Measurements from ENCODE around the gene SHMT1.
A peak's percentile ranks its signal among the peaks of the same experiment; 100 is the strongest.
"Not testable (repeated sequence)": the region's sequence is repeated elsewhere in the genome, so short reads cannot be mapped to it uniquely, and the experiment has no call there.

The SHMT1 gene

GRCh38 chr17:18363101-18364049, at the start of gene SHMT1:
Gene SHMT1 (minus strand): TSS chr17:18363550. CDS start chr17:18355981, 7,569 bp downstream.
- DNase-seq (ENCODE audit: low read depth), result peak; percentile 88

DNA sequence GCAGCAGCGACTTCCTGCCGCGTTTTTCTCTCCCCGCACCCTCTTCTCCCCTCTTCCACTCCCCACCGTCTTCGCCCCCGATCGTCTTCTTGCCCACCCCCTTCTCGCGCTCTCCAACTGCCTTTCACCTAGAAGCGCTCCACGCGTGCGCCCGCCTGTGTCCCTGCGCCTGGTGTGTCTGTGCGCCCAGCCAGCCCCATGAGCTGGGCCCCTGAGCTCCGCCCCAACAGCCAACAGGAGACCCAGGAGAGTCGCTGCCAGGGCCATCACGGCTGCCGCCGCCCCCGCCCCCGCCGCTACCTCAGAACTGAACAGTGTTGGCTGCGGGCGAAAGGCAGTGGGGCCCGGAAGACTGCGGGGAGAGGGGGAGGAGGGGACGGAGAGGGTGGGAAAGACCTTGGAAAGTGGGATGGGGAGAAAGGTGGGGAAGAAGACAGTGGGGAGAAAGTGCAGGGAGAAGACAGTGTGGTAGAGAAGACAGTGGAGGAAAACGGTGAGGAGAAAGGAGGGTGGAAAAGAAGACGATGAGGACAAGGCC, 48.7 kb upstream of the SHMT1 start:
- DNase-seq (ENCODE audit: low read depth), result not testable (repeated sequence)

- DNase-seq (ENCODE audit: low read depth), result not testable (repeated sequence)
Measured at GRCh38 chr17:18411377-18411864, 48.1 kb upstream of the SHMT1 start.

DNA sequence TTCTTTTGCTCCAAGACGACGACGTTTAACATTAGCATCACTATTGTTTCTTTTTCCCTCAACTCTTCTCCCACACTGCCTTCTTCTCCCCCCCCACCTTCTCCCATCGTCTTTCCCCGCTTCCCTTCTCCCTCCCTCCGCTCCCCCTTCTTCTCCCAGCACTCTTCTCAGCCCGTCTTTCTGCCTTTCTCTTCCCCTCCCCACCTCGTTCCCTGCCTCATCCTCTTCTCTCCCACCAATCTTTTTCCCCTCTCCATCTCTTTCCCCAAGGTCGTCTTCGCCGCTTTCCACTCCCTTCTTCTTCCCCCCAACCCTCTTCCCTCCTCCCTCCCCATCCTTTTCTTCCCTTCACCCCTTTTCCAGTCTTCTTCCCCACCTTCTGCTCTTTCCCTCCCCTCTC, 47.4 kb upstream of the SHMT1 start:
- DNase-seq (ENCODE audit: low read depth), result not testable (repeated sequence)

DNA sequence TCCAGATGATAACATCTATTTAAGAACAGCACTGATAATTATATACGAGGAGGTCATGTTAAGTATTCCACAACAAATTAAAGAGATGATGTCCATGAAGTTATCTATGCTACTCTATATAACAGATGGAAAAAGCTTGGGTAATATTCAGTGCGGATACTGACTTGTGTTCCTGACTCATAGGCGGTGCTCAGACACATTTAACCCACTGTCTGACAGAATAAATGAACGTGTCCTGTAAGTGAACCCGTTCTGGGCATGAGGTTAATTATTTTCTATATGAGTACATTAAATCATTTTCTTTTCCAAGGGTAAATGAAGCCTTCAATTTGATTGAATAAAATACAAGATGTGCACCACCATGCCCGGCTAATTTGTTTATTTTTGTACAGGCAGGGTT, 46.0 kb upstream of the SHMT1 start:
- not testable (repeated sequence) for DNase-seq (ENCODE audit: low read depth)

GRCh38 chr17:18408906-18409305, 45.6 kb upstream of the SHMT1 start:
- DNase-seq (ENCODE audit: low read depth), result not testable (repeated sequence)

DNA sequence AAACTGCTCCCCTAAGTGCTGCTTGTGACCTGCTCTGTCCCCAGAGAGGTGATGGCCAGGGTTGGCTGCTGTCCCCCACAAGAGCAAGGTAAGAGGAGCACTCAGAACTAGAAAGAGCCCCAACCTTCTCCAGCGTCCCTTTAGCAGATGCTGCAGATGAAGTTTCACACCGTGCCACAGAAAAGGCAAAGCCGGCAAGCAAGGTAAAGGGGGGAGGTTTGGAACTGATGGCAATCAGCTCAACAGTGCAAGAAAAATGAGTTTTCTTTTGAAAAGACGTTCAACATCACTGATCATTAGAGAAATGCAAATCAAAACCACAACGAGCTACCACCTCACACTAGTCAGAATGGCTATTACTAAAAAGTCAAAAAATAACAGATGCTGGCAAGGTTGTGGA, 40.3 kb upstream of the SHMT1 start:
- not testable (repeated sequence) for DNase-seq (ENCODE audit: low read depth)

GRCh38 chr17:18403166-18403565, 39.8 kb upstream of the SHMT1 start:
- not testable (repeated sequence) for DNase-seq (ENCODE audit: low read depth)

- not testable (repeated sequence) for DNase-seq (ENCODE audit: low read depth)
Measured at GRCh38 chr17:18401872-18402590, 38.7 kb upstream of the SHMT1 start.

DNA sequence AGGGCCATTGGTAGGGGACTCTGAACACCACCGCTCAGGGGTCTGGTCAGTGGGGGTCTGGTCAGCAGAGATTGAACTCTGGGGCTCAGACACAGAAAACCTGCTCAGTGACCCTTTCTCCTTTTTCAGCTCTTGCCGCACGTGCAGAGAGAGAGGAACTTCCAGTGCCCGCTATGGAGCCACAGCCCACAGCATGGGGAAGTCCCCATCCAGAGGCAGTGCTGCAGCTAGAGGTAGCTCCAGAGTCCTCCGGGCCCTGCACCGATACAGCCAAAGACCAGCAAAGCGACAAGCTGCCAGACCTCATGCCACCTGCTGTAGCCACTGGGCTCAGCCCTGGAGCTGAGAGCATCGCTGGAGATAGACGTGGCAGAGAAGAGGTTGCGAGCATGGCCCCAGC, 25.4 kb upstream of the SHMT1 start:
- not testable (repeated sequence) for DNase-seq (ENCODE audit: low read depth)

- DNase-seq (ENCODE audit: low read depth), result not testable (repeated sequence)
Measured at GRCh38 chr17:18388266-18388665, 24.9 kb upstream of the SHMT1 start.

- DNase-seq (ENCODE audit: low read depth), result not testable (repeated sequence)
Measured at GRCh38 chr17:18387583-18387982, 24.2 kb upstream of the SHMT1 start.

DNA sequence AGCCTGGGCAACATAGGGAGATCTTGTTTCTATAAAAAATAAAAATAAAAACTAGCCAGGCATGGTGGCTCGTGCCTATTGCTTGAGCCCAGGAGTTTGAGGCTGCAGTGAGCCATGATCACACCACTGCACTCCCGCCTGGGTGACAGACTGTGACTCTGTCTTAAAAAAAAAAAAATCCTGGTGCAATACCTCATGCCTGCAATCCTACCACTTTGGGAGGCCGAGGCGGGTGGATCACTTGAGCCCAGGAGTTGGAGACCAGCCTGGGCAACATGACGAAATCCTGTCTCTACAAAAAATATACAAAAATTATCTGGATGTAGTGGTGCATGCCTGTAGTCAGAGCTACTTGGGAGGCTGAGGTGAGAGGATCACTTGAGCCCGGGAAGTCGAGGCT, 20.9 kb upstream of the SHMT1 start:
- not testable (repeated sequence) for DNase-seq (ENCODE audit: low read depth)

DNA sequence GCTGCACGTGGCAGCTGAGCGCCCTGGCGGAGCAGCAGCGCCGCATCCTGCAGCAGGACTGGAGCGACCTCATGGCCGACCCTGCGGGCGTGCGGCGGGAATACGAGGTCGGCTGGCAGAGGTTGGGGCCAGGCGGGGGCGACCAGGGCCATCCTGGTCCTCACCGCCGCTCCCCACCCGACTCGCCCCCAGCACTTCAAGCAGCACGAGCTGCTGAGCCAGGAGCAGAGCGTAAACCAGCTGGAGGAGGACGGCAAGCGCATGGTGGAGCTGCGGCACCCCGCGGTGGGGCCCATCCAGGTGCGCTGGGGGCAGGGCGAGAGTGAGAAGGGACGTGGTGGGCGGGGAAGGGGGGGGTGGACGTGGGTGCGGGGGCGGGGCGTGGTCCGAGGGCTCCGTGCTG, 19.7 kb upstream of the SHMT1 start:
- DNase-seq (ENCODE audit: low read depth), result not testable (repeated sequence)

- no peak for DNase-seq (ENCODE audit: low read depth)
Measured at GRCh38 chr17:18382441-18383078, 19.2 kb upstream of the SHMT1 start.

GRCh38 chr17:18381953-18382245, 18.5 kb upstream of the SHMT1 start:
- DNase-seq (ENCODE audit: low read depth), result no peak

- no peak for DNase-seq (ENCODE audit: low read depth)
Measured at GRCh38 chr17:18381158-18381952, 18.0 kb upstream of the SHMT1 start.

- no peak for DNase-seq (ENCODE audit: low read depth)
Measured at GRCh38 chr17:18380471-18381157, 17.3 kb upstream of the SHMT1 start.

DNA sequence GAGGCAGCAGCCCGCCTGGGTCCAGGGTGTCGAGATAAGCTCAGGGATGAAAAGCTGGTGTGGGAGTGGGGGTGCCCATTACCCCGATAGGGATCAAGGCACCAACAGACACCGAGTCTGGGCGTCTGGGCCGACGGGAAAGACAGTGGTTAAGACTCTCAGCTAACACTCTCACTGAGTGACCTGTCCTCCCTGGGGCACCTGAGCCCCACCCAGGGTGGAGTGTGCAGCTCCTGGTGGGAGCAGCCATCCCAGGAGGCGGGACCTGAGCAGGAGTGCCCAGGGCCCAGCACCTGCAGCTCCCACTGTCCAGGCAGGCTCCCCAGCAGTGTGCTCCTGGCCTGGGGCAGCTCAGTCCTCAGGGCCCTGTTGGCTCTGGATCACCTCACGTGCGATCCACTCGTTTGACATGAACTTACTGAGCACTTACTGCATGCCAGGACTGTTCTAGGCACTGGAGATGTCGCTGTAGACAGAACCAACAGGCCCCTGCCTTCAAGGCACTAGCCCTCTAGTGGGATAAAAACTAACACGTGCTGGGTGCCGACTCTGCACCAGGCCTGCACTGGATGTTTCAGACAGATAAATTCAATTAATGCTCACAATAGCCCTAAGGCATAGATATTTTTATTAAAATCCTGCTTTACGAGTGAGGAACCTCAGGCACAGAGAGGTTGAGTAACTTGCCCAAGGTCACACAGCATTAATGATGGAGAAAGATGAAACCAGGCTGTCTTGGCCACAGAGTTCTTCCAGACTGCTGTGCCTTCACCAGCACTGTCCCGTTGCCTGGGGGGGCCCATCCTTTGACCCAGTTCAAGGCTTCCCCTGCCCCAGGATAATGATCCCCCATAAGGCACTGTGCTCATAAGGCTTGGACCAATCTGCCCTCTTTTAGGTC, 16.1 kb upstream of the SHMT1 start:
- no peak for DNase-seq (ENCODE audit: low read depth)

- not testable (repeated sequence) for DNase-seq (ENCODE audit: low read depth)
Measured at GRCh38 chr17:18378614-18379013, 15.3 kb upstream of the SHMT1 start.

All from activated T-helper 1 cell treated with Interleukin-2 at 50 U/mL for 16 hours (primary cell).